HG03520 (cell line): Measurements from ENCODE around the gene KAT2A.

Experiments used
- ATAC-seq: cut with Tn5 transposase; IDR thresholded peaks from one replicate; pipeline ENCODE4 v1.9.1; 2021; ENCODE audit warnings: mild to moderate bottlenecking, moderate library complexity; ENCODE audit not compliant: unreplicated experiment

The KAT2A gene

DNA sequence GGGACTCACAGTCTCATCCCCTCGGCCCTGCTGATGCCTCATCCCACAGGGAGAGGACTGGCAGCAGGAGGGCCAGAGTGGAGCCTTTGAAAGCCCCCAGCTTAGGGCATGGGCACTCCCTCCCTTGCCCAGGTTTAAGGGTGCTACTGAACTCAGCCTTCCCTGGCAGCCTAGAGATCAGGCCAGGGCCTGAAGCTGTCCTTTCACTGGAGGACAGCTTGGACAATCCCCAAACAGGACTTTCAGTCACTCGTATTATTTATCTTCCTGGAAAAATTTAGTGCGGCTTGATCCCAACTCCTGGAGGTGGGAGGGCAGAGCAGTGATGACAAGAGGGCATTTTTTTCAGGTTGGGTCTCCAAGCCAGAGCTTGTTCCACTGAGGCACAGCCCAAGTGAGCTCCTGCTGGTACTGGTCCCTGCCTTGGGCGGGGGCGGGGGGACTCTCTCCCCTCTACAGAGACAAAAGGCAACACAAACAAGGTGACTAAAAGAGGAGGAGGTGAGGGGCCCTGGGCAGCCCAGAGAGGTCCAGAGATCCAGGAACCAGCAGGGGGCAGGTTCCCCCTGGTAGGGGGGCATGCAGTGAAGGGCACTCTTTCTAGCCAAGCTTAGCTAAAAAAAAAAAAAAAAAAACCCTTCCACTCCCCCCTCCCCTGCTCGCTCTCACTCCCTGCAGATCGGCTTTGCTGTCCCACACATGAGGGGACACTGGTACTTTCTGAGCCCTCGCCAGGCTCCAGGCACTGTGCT lies 24.6 kb downstream of the KAT2A start:
- no peak for ATAC-seq

DNA sequence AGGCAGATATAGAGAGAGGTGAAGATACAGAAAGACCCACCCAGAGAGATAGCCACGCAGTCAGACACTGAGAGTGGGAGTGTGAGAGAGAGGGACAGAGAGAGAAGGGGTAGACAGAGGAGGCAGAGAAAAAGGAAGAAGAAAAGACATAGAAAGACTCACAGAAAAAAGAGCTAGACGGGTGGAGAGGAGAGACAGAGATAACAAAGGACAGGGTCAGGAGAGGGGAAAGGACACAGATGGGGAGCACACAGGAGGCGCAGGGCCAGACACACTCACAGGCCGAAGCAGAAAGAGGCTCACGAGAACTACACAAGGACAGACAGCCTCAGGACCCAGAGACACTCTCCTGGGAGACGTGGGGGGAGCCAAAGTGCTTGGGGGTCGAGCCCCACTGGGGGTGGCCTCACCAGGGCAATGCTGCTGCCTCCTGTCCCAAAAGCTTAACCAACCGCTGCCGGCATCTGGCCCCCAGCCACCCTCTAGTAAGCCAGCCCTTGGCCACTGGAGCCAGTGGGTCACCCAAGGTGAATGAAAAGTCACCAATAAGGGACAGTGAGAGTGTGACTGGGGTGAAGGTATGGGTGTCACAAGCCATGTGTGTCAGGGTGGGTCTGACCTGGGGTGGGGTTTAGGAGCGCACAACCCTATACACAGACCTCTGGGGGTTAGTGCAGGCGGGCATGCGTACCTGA lies 26.6 kb downstream of the KAT2A start:
- no peak for ATAC-seq

DNA sequence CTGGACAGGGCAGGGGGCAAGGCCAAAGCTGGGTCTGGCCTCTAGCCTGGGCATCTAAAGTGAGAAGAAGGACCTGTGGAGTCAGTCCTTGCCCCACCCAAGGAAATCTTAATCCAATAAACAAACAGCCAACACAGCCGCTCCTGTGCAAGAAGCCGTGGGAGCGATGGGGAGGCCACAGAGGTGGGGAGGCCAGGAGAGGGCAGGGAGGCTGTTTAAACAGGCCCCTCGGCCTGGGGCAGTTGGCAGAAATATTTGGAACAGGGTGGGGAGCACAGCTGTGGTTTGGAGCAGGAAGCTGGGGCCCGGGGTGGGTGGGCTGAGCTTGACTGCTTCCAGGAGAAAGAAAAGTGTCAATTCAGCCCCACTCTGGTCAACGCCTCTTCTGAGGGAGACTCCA lies 28.2 kb downstream of the KAT2A start:
- no peak for ATAC-seq

DNA sequence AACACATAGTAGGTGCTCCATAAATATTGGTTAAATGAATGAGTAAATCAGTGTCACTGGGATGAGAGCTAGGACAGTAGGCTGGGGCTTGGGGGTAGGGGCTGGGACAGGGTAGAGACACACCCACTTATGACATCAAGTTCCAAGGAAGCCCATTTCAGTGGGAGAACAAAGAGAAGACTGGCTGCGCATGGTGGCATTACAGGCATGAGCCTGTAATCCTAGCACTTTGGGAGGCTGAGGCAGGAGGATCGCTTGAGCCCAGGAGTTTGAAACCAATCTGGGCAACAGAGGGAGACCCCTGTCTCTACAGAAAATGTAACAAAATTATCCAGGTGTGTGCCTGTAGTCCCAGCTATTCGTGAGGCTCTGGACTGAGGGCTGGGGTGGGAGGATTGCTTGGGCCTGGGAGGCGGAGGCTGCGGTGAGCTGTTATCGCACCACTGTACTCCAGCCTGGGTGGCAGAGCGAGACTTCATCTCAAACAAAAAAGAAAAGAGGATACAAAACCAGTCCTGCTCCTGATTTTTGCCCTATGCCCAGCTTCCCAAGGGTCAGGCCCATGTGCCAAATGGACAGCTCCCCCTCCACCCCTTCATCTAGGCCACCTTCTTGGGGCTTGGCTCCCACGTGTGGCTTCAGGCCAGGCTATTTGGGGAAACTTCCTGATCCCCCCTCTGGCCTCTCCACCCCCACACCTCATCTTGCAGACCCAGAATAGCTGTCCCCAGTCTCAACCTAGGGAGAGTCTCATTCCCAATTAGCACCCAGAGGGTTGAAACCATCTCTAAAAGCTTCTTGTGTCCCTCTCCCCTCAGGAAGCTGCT lies 30.0 kb downstream of the KAT2A start:
- ATAC-seq: no peak

DNA sequence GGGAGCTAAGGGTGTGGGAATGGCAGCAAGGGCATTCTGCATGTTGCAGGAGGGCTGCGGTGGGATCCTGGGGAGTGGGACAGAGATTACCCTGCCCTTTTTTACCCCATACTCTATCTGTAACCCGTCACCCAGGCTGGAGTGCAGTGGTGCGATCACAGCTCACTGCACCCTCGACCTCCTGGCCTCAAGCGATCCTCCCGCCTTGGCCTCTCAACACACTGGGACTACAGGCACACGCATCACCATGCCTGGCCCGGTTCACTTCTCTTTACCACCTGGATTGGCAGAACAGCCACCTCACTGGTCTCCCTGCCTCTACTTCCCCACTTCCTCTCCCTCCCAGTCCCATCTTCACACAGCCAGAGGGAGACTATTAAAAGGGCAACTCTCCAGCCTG lies 32.4 kb downstream of the KAT2A start:
- no peak for ATAC-seq

DNA sequence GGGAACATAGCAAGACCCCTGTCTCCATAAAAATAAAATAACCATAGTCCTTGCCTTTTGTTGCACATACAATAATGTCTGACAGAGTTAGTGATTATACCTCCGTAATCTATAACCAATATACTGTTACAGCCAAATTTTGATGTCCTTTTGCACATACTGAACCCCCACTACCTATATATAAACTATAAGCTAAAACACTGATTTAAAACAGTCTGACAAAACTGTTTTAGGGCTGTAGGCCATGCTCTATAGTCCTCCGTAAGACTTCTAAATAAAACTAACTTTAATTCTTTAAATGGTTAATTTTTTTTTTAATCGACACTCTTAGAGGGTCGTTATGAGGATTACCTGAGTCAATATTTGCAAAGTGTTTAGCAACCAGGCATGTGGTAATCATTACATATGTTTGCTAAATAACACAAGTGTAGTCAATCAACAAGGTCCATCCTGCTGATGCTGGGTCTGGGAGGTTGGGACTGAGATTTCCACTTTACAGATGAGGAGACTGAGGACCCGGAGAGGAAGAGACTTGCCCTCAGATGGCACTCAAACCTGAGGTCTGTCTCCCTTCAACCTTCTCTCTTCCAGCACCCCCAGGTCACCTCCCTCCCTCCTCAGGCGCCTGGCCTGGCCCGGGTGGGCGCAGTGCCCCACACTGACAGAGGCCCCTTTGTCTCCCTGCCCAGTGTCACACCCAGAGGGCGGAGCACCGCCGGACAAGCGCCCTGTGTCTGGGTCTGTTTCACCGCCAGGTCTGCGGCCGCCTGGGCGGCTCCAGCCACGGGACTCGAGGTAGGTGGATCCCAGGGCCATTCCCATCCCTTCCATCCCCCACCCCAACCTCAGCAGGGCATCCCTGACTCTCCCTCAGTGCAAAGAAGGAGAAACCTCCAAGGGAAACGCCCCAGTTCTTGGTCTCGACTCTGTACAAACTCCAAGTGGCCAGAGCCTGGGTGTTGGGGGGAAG lies 33.1 kb downstream of the KAT2A start:
- no peak for ATAC-seq

DNA sequence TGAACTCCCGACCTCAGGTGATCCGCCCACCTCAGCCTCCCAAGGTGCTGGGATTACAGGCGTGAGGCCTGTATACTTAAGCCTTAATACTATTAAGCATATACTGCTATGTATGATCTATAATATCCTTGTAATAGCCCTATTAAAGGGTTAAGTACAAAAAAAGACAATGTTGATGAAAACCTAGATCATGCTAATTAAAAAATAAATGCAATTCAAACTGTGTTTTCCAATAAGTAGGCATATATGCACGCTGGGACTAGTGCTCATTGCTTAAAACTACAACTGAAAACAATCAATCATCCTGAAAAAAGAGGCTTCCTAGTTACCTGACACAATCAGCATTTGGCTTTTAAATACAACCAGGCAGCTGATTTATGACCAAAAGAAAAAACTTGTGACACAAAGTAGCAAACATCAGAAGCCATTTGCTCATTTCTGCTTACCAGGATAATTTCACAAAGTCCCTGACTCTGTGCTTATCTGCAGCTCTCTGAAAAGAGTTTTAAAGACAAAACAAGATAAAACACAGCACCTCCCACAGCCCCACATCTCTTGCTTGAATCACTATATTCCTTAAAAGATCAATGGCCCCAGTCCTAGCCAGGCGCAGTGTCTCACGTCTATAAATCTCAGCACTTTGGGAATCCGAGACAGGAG lies 34.0 kb downstream of the KAT2A start:
- ATAC-seq: no peak

DNA sequence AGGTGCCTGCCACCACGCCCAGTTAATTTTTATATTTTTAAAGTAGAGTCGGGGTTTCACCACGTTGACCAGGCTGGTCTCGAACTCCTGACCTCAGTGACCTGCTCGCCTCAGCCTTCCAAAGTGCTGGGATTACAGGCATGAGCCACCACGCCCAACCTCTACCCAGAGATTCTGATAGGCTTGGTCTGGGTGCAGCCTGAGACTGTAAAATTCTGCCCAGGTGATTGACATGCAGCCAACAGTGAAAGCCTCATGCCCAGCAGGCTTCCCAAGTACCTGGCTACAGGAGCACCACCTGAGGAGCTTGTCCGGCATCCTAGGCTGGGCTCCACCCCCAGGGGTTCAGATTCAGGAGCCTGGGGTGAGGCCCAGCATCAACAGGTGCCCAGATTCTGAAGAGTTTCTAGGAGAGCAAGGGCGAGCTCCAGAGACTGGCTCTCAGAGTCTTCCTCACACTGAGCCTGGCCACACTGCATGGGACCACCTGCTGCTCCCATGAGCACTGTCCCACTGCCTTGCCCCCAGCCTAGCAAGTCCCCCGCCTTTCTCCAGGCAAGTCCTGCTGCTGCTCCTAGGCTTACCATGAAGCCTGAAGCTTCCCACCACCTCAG lies 39.5 kb downstream of the KAT2A start:
- ATAC-seq: no peak

DNA sequence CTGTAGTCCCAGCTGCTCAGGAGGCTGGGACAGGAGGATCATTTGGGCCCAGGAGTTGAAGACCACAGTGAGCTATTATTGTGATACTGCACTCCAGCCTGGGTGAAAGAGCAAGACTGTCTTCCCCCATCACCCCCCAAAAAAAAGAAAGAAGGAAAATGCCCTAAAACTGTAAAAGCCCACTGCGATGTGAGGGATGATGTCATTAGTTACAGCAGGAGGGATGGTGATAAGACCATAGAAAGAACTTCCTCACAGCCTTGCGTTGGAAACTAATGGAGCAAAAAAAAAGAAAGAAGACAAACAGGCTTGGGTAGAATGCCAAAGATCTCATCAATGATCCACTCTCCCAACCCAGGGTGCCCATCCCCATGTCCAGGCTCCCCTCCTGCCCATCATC lies 41.6 kb downstream of the KAT2A start:
- ATAC-seq: no peak

DNA sequence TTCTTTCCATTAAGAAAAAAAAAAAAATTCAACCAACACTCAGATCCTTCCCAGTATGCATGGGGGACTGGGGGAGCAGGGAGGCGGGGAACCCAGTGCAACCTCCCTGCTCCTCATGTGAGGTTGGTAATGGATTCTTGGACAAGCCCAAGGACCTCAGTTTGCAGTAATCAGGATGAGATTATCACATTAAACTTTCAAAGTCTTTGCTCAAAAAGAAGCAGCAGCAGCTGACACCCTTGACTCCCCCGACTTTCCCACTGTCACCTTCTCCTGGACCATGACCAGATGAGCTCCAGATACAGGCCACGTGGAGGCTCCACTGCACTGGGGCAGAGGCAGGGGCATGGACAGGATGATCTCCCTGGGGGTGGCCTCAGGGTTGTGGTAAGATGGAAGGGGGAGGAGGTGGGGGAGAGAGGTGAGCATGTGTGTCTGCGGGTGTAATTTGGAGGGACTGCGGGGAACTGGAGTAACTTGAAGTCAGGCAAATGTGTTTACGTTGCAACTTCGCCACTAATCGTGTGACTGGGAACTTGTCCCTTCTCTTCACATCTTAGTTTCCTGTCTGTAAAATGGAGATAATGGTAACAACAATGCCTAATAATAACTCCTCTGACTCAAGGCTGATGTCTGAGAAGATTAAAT lies 42.6 kb downstream of the KAT2A start:
- ATAC-seq: no peak

DNA sequence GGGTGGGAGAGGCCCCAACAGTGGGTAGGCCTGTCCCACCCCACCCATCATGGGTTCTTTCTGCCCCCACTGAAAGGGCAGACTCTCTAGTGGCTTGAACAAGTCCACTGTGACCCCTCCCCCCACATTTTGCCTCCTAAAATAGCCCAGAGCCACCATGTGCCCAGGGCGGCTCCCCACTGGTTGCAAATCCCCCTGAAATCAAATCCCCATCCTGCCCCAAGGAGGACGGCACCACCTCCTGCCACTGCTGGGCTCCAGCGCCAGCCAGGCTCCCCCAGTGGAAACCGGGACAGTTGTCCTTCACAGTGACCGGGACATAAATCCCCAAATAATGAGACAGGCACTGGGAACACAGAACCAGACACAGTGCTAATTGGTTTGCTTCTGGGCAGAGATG lies 43.4 kb downstream of the KAT2A start:
- no peak for ATAC-seq

DNA sequence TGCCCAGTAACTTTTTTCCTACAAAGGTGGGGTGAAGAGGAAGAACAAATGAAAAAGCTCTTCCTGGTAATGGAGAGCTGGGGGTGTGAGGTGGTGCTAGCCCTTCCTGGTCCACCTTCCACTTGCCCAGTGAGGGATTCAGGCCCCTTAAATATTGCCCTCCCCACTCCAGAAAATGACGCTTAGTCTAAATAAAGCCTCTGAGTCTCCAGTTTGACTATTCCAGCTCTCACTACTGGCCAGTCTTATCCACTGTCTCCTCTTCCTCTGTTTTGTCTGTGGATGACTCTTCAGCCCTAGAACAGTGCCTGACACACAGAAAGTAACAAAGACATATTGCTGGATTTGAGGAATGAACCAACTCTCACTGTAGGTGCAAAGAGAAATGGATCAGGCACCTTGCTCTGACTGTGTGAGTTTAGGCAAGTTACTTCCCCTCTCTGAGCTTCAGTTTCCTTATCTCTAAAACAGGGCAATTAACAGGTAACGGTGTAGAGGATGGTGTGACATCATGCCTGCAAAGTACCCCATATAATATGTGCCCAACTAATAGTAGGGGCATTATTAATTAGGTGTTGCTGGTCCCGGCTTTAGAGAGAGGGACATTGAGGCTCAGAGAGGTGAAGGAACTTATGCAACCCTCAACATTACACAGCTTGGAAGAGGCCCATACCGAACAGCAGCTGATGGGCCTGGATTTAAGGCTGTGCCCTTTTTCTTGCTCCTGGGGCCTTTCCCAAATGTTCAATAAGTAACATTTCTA lies 44.2 kb downstream of the KAT2A start:
- no peak for ATAC-seq

DNA sequence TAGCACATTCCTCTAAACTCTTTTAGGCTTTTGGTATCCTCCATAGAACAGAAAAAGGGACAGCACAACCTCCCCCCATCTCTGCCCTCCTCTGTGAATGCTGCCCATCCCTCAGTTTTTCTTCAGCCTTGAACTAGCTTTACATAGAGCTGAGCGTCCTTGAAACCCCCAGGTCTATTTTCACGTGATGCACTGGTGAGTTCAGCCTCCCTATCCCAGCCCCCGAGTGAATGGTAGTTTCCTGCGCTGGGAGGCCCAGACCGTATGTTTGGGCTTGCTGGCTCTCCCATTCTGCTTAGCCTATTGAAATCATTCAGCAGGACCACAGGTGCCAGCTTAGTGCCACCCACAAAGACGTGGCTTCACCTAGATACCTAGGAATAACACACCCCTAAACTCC lies 45.4 kb downstream of the KAT2A start:
- no peak for ATAC-seq

DNA sequence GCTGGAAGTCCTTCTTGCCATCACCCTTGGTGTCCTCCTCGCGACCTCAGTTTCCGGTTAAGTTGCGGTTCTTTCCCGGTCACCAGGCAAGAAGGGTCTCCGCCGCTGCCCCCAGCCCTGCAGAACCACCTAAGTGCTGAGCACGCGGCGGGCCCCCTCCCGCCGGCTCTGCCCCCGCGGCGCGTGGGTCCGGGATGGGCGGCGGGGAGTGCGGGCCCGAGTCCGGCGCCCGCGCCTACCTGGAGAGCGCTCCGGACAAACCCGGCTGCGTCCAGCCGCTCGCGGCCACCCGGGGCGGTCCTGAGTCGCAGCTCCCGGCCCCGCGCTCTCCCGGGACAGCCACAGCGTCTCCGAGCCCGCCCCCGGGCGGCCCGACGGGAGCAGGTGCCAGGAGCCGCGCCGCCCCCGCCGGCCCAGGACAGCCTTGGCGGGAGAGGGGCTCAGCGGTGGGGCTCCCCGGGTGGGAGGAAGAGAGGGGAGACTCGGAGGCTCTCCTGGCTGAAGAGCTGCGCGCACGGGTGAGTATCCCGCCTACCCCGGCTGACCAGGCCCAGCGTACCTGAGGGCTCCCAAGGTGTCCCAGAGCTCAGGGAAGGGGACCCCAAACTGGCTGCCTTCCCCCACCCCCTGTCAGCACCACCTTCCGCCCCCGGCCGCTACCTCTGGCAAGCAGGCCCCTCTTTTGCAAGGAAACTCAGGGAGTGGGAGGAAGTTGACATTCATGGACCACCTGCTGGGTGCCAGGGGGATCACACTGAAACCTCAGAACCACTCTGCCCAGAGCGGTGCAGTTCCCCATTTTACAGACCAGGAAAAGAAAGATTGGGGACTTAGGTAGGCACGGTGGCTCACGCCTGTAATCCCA lies 48.6 kb downstream of the KAT2A start:
- no peak for ATAC-seq

DNA sequence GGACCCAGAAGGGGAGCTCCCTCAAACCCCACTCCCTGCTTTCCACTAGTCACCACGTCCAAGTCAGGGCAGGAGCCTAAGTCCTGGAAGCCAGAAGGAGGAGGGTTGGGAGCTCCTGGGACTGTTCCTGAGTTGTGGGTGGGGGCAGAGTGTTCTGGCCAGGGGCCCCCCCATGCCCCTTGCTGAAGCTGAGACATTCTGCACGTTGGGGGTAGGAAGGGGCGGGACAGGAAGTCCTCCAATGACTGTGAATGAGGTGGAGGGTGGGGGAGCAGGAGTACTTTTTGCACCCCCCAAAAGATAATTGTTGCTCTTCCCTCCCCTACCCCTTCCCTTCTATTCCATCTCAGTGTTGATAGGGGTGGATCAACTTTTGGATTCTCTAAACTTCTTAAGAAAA lies 49.4 kb downstream of the KAT2A start:
- no peak for ATAC-seq

DNA sequence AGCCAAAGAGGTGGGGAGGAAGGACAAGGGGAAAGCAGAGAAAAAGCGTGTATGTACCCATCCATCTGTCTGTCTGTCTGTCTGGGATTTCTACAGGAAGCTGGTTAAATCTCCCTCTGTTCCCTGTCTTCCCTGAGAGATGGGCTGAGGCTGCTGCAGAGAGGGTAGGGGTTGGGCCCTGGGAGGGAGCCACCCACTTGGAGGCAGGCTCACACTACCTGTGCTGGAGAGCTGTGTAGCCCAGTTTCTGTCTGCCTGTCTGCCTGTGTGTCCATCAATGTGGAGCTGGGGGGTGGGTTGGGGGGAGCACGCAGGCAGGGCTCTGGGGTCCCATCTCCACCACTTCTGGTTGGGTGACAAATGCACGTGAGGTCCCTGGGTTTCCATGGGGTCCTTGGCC lies 52.2 kb downstream of the KAT2A start:
- ATAC-seq: no peak

DNA sequence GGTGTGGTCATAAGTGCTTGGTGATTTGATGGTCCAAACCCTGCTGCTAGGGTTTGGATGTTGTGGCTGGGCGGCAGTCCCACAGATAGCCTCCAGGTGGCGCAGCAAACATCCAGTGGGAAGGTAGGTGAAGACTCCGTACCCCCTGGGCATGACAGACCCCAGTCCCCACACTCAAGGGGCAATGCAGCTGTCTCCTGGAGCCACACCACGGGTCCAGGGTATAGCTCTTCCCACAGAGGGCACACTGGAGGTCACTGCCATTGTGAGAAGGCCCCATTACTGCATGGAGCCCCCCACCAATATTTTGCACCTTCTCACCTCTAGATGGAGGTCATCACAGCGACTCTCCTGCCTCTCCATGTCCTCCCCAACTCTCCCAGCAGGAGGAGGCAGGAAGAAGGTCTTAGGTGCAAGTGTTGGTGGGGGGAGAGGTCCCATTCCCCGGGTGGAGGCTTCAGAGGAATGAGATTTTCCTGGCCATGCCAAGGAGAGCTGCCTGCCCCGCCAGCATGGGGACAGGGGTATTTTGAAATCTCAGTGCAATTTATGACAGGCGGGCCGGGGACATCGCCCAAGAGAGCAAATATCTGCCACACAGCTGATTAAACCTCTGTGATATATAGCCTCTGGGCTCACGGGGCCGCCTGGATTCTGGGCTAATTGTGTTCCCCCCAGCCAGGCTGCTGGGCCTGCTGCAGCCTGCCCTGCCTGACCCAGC lies 53.6 kb downstream of the KAT2A start:
- ATAC-seq: no peak
